CD4-positive, alpha-beta T cell (primary cell): ENCODE measurements around the gene TMEM128. TPM values are rescaled to one million over a fixed set of nuclear protein-coding genes. Genes with fewer than 3 reads are reported as not detected.
"Not testable (repeated sequence)": the region's sequence is repeated elsewhere in the genome, so short reads cannot be mapped to it uniquely, and the experiment has no call there.

Experiments used
- ATAC-seq: fragments of 200-7000 bp; cut with Tn5 transposase; one replicate; pipeline ENCODE4 v1.10.0; 2022; ENCODE audit warnings: mild to moderate bottlenecking; ENCODE audit not compliant: poor library complexity
- CTCF ChIA-PET: fragments of 350-600 bp; sonication (Branson Sonifier 250); formaldehyde crosslinking; loops from one replicate; lab custom pipeline; 2021; ENCODE audit warnings: antibody characterized with exemption, inconsistent platforms; lab: Charles Lee
- POLR2A ChIA-PET: fragments of 350-600 bp; sonication (Branson Sonifier 250); formaldehyde crosslinking; loops from one replicate; lab custom pipeline; 2021; ENCODE audit warnings: antibody characterized with exemption, inconsistent platforms; lab: Charles Lee
- DNase-seq, 14 experiments: peaks; one replicate each; pipeline ENCODE4 v3.0.0-alpha.2; 2013 to 2020; ENCODE audit warnings: mixed read lengths in 2 of 14
- H3K27ac ChIP-seq, 2 donors: one replicate each; pipeline versions ENCODE4 v1.5.1 to v1.7.0; 2013; ENCODE audit warnings: low read length in 2 of 2, low read depth in 1 of 2, mild to moderate bottlenecking in 1 of 2
- H3K27me3 ChIP-seq, 2 experiments: 1 replicate in 1 of 2; 2 replicates in 1 of 2; pipeline versions ENCODE4 v1.6.1 to v1.7.0; 2013; ENCODE audit warnings: low read length in 2 of 2, control low read depth in 1 of 2, mild to moderate bottlenecking in 1 of 2, moderate library complexity in 1 of 2; ENCODE audit not compliant: insufficient read depth in 2 of 2, control insufficient read depth in 1 of 2
- H3K36me3 ChIP-seq: one replicate; pipeline ENCODE4 v1.6.1; 2013; ENCODE audit warnings: low read length, control low read depth; ENCODE audit not compliant: insufficient read depth
- H3K4me1 ChIP-seq: one replicate; pipeline ENCODE4 v1.6.1; 2013; ENCODE audit warnings: low read length, control low read depth; ENCODE audit not compliant: insufficient read depth
- H3K4me3 ChIP-seq: one replicate; pipeline ENCODE4 v1.5.1; 2013; ENCODE audit warnings: mild to moderate bottlenecking, low read length, moderate library complexity
- H3K9me3 ChIP-seq, 2 experiments: 1 replicate in 1 of 2; 2 replicates in 1 of 2; pipeline versions ENCODE4 v1.6.1 to v1.7.0; 2013; ENCODE audit warnings: low read length in 2 of 2, mild to moderate bottlenecking in 2 of 2, control low read depth in 1 of 2, moderate library complexity in 1 of 2; ENCODE audit not compliant: control insufficient read depth in 1 of 2, insufficient read depth in 1 of 2
- H3K27ac Mint-ChIP-seq: one replicate; pipeline ENCODE4 v1.8.0; 2020; ENCODE audit warnings: mixed read lengths
- H3K27me3 Mint-ChIP-seq: one replicate; pipeline ENCODE4 v1.8.0; 2021; ENCODE audit warnings: mixed read lengths
- H3K36me3 Mint-ChIP-seq: one replicate; pipeline ENCODE4 v1.8.0; 2021; ENCODE audit warnings: low read depth, mixed read lengths
- H3K4me1 Mint-ChIP-seq: one replicate; pipeline ENCODE4 v1.8.0; 2021; ENCODE audit warnings: low read depth, mixed read lengths
- H3K4me3 Mint-ChIP-seq: one replicate; pipeline ENCODE4 v1.8.0; 2020; ENCODE audit warnings: mild to moderate bottlenecking, mixed read lengths
- H3K9me3 Mint-ChIP-seq: one replicate; pipeline ENCODE4 v1.8.0; 2020; ENCODE audit warnings: mixed read lengths
- CTCF ChIP-seq: fragments of 200-600 bp; IDR thresholded peaks from one replicate; pipeline ENCODE4 v1.8.0; 2022; ENCODE audit warnings: antibody characterized with exemption, mild to moderate bottlenecking
- intact Hi-C, 2 experiments: fragments of 100-400 bp; cut with DNase I in 1 of 2; cut with micrococcal nuclease in 1 of 2; formaldehyde crosslinking; loops; one replicate each; pipeline versions ENCODE4 v1.15.1 to v1.9.0; 2023 to 2025; cut with DNase I, micrococcal nuclease
- total RNA-seq, 174 experiments: library from RNA in 2 of 174; stranded (reverse) in 2 of 174; gene quantifications; one replicate each; pipeline ENCODE4 v1.2.3 and lab custom pipeline; 2021 to 2026

The TMEM128 gene
- total RNA-seq, 2 experiments from 2014 or later = 6.0 to 6.9 TPM

GRCh38 chr4:4195354-4195753 lies 52.7 kb downstream of the TMEM128 start:
- DNase-seq (no peak), ATAC-seq (no peak)
- ChIA-PET CTCF (no interaction called here), POLR2A (no interaction called here)
- intact Hi-C loops = no loop called here
- H3K9me3 ChIP-seq = peaks cover 0 to 13% of the 10 kb centered on the region in 2 experiments
- H3K27me3 ChIP-seq = peaks cover 0 to 6% of the 10 kb centered on the region in 2 experiments
- no peaks in the 10 kb centered on the region for H3K36me3 ChIP-seq
- Mint-ChIP-seq H3K4me3 (no peak overlapping the region), H3K36me3 (no peaks in the 10 kb centered on the region), H3K27ac (no peak overlapping the region), H3K27me3 (peaks cover 41% of the 10 kb centered on the region), H3K9me3 (no peaks in the 10 kb centered on the region), H3K4me1 (no peaks in the 10 kb centered on the region)
- H3K4me3 ChIP-seq = no peak overlapping the region
- H3K27ac ChIP-seq = no peak overlapping the region
- TF ChIP-seq CTCF = no peak
- no peaks in the 10 kb centered on the region for H3K4me1 ChIP-seq

- H3K4me1 Mint-ChIP-seq, H3K4me3 Mint-ChIP-seq, H3K4me1 ChIP-seq, H3K36me3 ChIP-seq, H3K27ac Mint-ChIP-seq, H3K4me3 ChIP-seq, POLR2A ChIA-PET, H3K36me3 Mint-ChIP-seq, DNase-seq, H3K9me3 ChIP-seq, H3K9me3 Mint-ChIP-seq, H3K27ac ChIP-seq, CTCF ChIA-PET, ATAC-seq, H3K27me3 ChIP-seq, intact Hi-C loops: not testable (repeated sequence)
- peaks cover 56% of the 10 kb centered on the region for H3K27me3 Mint-ChIP-seq
Observed at GRCh38 chr4:4188557-4188956, 59.5 kb downstream of the TMEM128 start.

Other genes with a start within 250 kb of the TMEM128 start
- not detected for gene OTOP1, start 21.3 kb downstream of the TMEM128 start, total RNA-seq
- gene LYAR, start 41.9 kb upstream of the TMEM128 start, total RNA-seq = 10 to 100 TPM; 13.8 to 13.9 TPM
- gene ZBTB49, start 42.0 kb upstream of the TMEM128 start, total RNA-seq = 1 to 10 TPM; 6.6 to 8.8 TPM
- gene NSG1, start 138.9 kb upstream of the TMEM128 start, total RNA-seq = 10 to 100 TPM; 10.3 to 10.4 TPM